Measurements from ENCODE around the gene GPC1. TPM values are rescaled to one million over a fixed set of nuclear protein-coding genes. Genes with fewer than 3 reads are reported as not detected.

The GPC1 gene
- total and polyA plus RNA-seq, 2 donors (not counting 1 experiment from before 2014, with no cell fraction given), result 147 to 218 TPM

- H3K9me3 ChIP-seq (ENCODE audit: control insufficient read depth, insufficient read depth, low read depth, low read length), result no peaks in the 10 kb centered on the region
Observed at GRCh38 chr2:240479111-240479501, 43.6 kb downstream of the GPC1 start.

GRCh38 chr2:240480834-240481623 lies 45.6 kb downstream of the GPC1 start:
- H4K20me1 ChIP-seq (ENCODE audit: control insufficient read depth, extremely low read depth, insufficient read depth, low read length), result no peaks in the 10 kb centered on the region
- TF ChIP-seq EZH2 (IDR thresholded peaks at IDR 0.05; ENCODE audit: low read length, missing control alignments) (no peak), CTCF (conservative IDR thresholded peaks at IDR 0.05 in 1 of 2, IDR thresholded peaks at IDR 0.05 in 1 of 2; ENCODE audit: low read depth in 1 of 2, low read length in 2 of 2) (no peak)
- H3K27me3 ChIP-seq (ENCODE audit: control insufficient read depth, insufficient read depth, low read length), result no peaks in the 10 kb centered on the region
- no peaks in the 10 kb centered on the region for H3K36me3 ChIP-seq (ENCODE audit: control insufficient read depth, insufficient read depth, low read length)
- H3K4me3 ChIP-seq (replicated peaks in 1 of 4; ENCODE audit: control extremely low read depth in 1 of 4, insufficient read depth in 1 of 4, low read depth in 3 of 4, low read length in 4 of 4), result no peak overlapping the region
- no peak overlapping the region for H3K4me2 ChIP-seq (ENCODE audit: extremely low read depth, insufficient read depth, low read length)
- H3K79me2 ChIP-seq (ENCODE audit: control insufficient read depth, insufficient read depth, low read length), result no peaks in the 10 kb centered on the region
- no peak overlapping the region for H3K9ac ChIP-seq (ENCODE audit: insufficient read depth, low read length)
- no peaks in the 10 kb centered on the region for H3K4me1 ChIP-seq (ENCODE audit: control insufficient read depth, extremely low read depth, insufficient read depth, low read length)
- no peak overlapping the region for H3K27ac ChIP-seq (ENCODE audit: insufficient read depth, low read length)
- no peaks in the 10 kb centered on the region for H3K9me3 ChIP-seq (ENCODE audit: control insufficient read depth, insufficient read depth, low read depth, low read length)
- no peak for DNase-seq (ENCODE audit: low read depth in 2 of 2)
- H2AFZ ChIP-seq (ENCODE audit: low read length), result no peak overlapping the region

More at GRCh38 chr2:240479111-240479501, 43.6 kb downstream of the GPC1 start:
- no peak overlapping the region for H3K9ac ChIP-seq (ENCODE audit: insufficient read depth, low read length)
- H3K4me3 ChIP-seq (replicated peaks in 1 of 4; ENCODE audit: control extremely low read depth in 1 of 4, insufficient read depth in 1 of 4, low read depth in 3 of 4, low read length in 4 of 4), result no peak overlapping the region
- DNase-seq (ENCODE audit: low read depth in 2 of 2), result no peak
- H3K27ac ChIP-seq (ENCODE audit: insufficient read depth, low read length), result no peak overlapping the region
- no peaks in the 10 kb centered on the region for H3K36me3 ChIP-seq (ENCODE audit: control insufficient read depth, insufficient read depth, low read length)
- H3K79me2 ChIP-seq (ENCODE audit: control insufficient read depth, insufficient read depth, low read length), result no peaks in the 10 kb centered on the region
- no peaks in the 10 kb centered on the region for H4K20me1 ChIP-seq (ENCODE audit: control insufficient read depth, extremely low read depth, insufficient read depth, low read length)
- no peaks in the 10 kb centered on the region for H3K27me3 ChIP-seq (ENCODE audit: control insufficient read depth, insufficient read depth, low read length)
- H3K4me2 ChIP-seq (ENCODE audit: extremely low read depth, insufficient read depth, low read length), result no peak overlapping the region
- no peak overlapping the region for H2AFZ ChIP-seq (ENCODE audit: low read length)
- H3K4me1 ChIP-seq (ENCODE audit: control insufficient read depth, extremely low read depth, insufficient read depth, low read length), result no peaks in the 10 kb centered on the region
- no peak for TF ChIP-seq EZH2 (IDR thresholded peaks at IDR 0.05; ENCODE audit: low read length, missing control alignments)
- TF ChIP-seq CTCF (conservative IDR thresholded peaks at IDR 0.05 in 1 of 2, IDR thresholded peaks at IDR 0.05 in 1 of 2; ENCODE audit: low read depth in 1 of 2, low read length in 2 of 2), result no peak

GRCh38 chr2:240481720-240482119 lies 46.3 kb downstream of the GPC1 start:
- no peaks in the 10 kb centered on the region for H4K20me1 ChIP-seq (ENCODE audit: control insufficient read depth, extremely low read depth, insufficient read depth, low read length)
- H3K4me3 ChIP-seq (replicated peaks in 1 of 4; ENCODE audit: control extremely low read depth in 1 of 4, insufficient read depth in 1 of 4, low read depth in 3 of 4, low read length in 4 of 4), result no peak overlapping the region
- DNase-seq (ENCODE audit: low read depth in 2 of 2), result no peak
- no peaks in the 10 kb centered on the region for H3K4me1 ChIP-seq (ENCODE audit: control insufficient read depth, extremely low read depth, insufficient read depth, low read length)
- H3K27me3 ChIP-seq (ENCODE audit: control insufficient read depth, insufficient read depth, low read length), result no peaks in the 10 kb centered on the region
- no peaks in the 10 kb centered on the region for H3K9me3 ChIP-seq (ENCODE audit: control insufficient read depth, insufficient read depth, low read depth, low read length)
- H2AFZ ChIP-seq (ENCODE audit: low read length), result no peak overlapping the region
- H3K79me2 ChIP-seq (ENCODE audit: control insufficient read depth, insufficient read depth, low read length), result no peaks in the 10 kb centered on the region
- no peak overlapping the region for H3K27ac ChIP-seq (ENCODE audit: insufficient read depth, low read length)
- no peak overlapping the region for H3K4me2 ChIP-seq (ENCODE audit: extremely low read depth, insufficient read depth, low read length)
- no peak for TF ChIP-seq EZH2 (IDR thresholded peaks at IDR 0.05; ENCODE audit: low read length, missing control alignments)
- TF ChIP-seq CTCF (conservative IDR thresholded peaks at IDR 0.05 in 1 of 2, IDR thresholded peaks at IDR 0.05 in 1 of 2; ENCODE audit: low read depth in 1 of 2, low read length in 2 of 2), result no peak
- no peaks in the 10 kb centered on the region for H3K36me3 ChIP-seq (ENCODE audit: control insufficient read depth, insufficient read depth, low read length)
- no peak overlapping the region for H3K9ac ChIP-seq (ENCODE audit: insufficient read depth, low read length)

Data from fibroblast of lung (primary cell).